ENCODE results near the gene OSER1. TPM values are rescaled to one million over a fixed set of nuclear protein-coding genes. Genes with fewer than 3 reads are reported as not detected.

The OSER1 gene
- polyA plus RNA-seq, 1 of the 3 experiments (the other 2 are of a cell fraction) = 22.3 TPM

- 58% methylated on average over 19 of the region's 56 CpGs for WGBS (ENCODE audit: low lambda C conversion rate)
- no peaks in the 10 kb centered on the region for H3K36me3 ChIP-seq (replicated peaks in 1 of 2; ENCODE audit: control insufficient read depth in 1 of 2, insufficient read depth in 2 of 2, low read length in 1 of 2)
- CTCF ChIA-PET = interaction anchor here (1.1 kb wide), 1 partner anchor 44 kb away, joined by 4 read pairs; no protein-coding TSS in a partner anchor
Observed at GRCh38 chr20:44160133-44160532, 50.4 kb downstream of the OSER1 start.

More at GRCh38 chr20:44160133-44160532, 50.4 kb downstream of the OSER1 start:
- Histone ChIP-seq H4K20me1 (ENCODE audit: insufficient read depth) (no peaks in the 10 kb centered on the region), H3K9me3 (no peaks in the 10 kb centered on the region), H3K4me1 (ENCODE audit: control insufficient read depth in 1 of 2, insufficient read depth in 2 of 2, low read depth in 1 of 2, low read length in 1 of 2) (0 out of 4 replicates have a peak, but pooled peaks cover 0 to under 1% of the 10 kb centered on the region in 2 experiments), H3K27ac (ENCODE audit: low read depth in 2 of 2, low read length in 1 of 2) (no peak overlapping the region), H3K9me2 (no peaks in the 10 kb centered on the region), H3K9ac (no peak overlapping the region), H3K79me2 (ENCODE audit: insufficient read depth) (no peaks in the 10 kb centered on the region), H3K4me3 (ENCODE audit: low read depth in 2 of 2, low read length in 1 of 2) (no peak overlapping the region), H3K27me3 (ENCODE audit: insufficient read depth) (no peaks in the 10 kb centered on the region), H3K4me2 (no peak overlapping the region), H2AFZ (ENCODE audit: low read depth) (no peak overlapping the region), H3F3A (replicated peaks; ENCODE audit: insufficient read depth) (no peaks in the 10 kb centered on the region)
- POLR2A ChIA-PET = no interaction called here
- DNase-seq = no peak
- TF ChIP-seq SIN3A (IDR thresholded peaks at IDR 0.05; ENCODE audit: borderline replicate concordance, low read depth, low read length) = no peak
- no peak for TF ChIP-seq ZBTB33 (IDR thresholded peaks at IDR 0.05; ENCODE audit: borderline replicate concordance, low read depth)
- TF ChIP-seq TAF1 (IDR thresholded peaks at IDR 0.05; ENCODE audit: borderline replicate concordance, low read depth, low read length) = no peak
- no peak for TF ChIP-seq USF1 (IDR thresholded peaks at IDR 0.05; ENCODE audit: borderline replicate concordance, low read depth)
- TF ChIP-seq GABPA (IDR thresholded peaks at IDR 0.05; ENCODE audit: low read depth) = no peak
- no peak for TF ChIP-seq REST (IDR thresholded peaks at IDR 0.05; ENCODE audit: low read depth, low read length)
- no peak for TF ChIP-seq TEAD4 (IDR thresholded peaks at IDR 0.05; ENCODE audit: borderline replicate concordance, insufficient read depth)
- TF ChIP-seq MAX (IDR thresholded peaks at IDR 0.05; ENCODE audit: low read depth) = no peak
- TF ChIP-seq MEF2A (IDR thresholded peaks at IDR 0.05; ENCODE audit: borderline replicate concordance, low read depth) = no peak
- TF ChIP-seq RXRA (IDR thresholded peaks at IDR 0.05; ENCODE audit: borderline replicate concordance, low read depth) = no peak
- TF ChIP-seq RCOR1 (IDR thresholded peaks at IDR 0.05; ENCODE audit: low read length) = no peak
- no peak for TF ChIP-seq ELF1 (IDR thresholded peaks at IDR 0.05)
- TF ChIP-seq CTCF (IDR thresholded peaks at IDR 0.05) = no peak

All from SK-N-SH (cell line).